Hematopoietic multipotent progenitor cell treated with erythropoietin and hydrocortisone succinate and interleukin-3 and kit ligand, for 6 days (in vitro differentiated cells): ENCODE data around the gene SPIN1.

Experiments
- DNase-seq: peaks from one replicate; pipeline ENCODE4 v3.0.0-alpha.2; 2015

The SPIN1 gene

GRCh38 chr9:88437210-88438146, 49.2 kb downstream of the SPIN1 start:
- DNase-seq, result no peak

GRCh38 chr9:88438811-88439210, 50.6 kb downstream of the SPIN1 start:
- DNase-seq, result no peak

GRCh38 chr9:88441301-88442007, 53.2 kb downstream of the SPIN1 start:
- no peak for DNase-seq

- DNase-seq, result no peak
Observed at GRCh38 chr9:88443480-88444113, 55.4 kb downstream of the SPIN1 start.

GRCh38 chr9:88446728-88447127, 58.5 kb downstream of the SPIN1 start:
- DNase-seq, result no peak

GRCh38 chr9:88447431-88447830, 59.2 kb downstream of the SPIN1 start:
- DNase-seq, result no peak

- DNase-seq, result no peak
Observed at GRCh38 chr9:88451160-88451559, 62.9 kb downstream of the SPIN1 start.

GRCh38 chr9:88458716-88459465, 70.6 kb downstream of the SPIN1 start:
- DNase-seq, result no peak

- DNase-seq, result no peak
Observed at GRCh38 chr9:88460587-88461332, 72.5 kb downstream of the SPIN1 start.

- DNase-seq, result no peak
Observed at GRCh38 chr9:88462191-88462590, 73.9 kb downstream of the SPIN1 start.

GRCh38 chr9:88464851-88465250, 76.6 kb downstream of the SPIN1 start:
- DNase-seq, result no peak

GRCh38 chr9:88468226-88468625, 80.0 kb downstream of the SPIN1 start:
- no peak for DNase-seq

- no peak for DNase-seq
Observed at GRCh38 chr9:88476491-88477271, 88.4 kb downstream of the SPIN1 start.

GRCh38 chr9:88477300-88477751, 89.1 kb downstream of the SPIN1 start:
- no peak for DNase-seq

GRCh38 chr9:88478246-88478645, 90.0 kb downstream of the SPIN1 start:
- DNase-seq, result no peak

- no peak for DNase-seq
Observed at GRCh38 chr9:88481933-88482332, 93.7 kb downstream of the SPIN1 start.

GRCh38 chr9:88488166-88488565, 99.9 kb downstream of the SPIN1 start:
- DNase-seq, result no peak

- DNase-seq, result no peak
Observed at GRCh38 chr9:88494983-88495721, 106.9 kb downstream of the SPIN1 start.

- DNase-seq, result no peak
Observed at GRCh38 chr9:88497224-88497623, 109.0 kb downstream of the SPIN1 start.

- no peak for DNase-seq
Observed at GRCh38 chr9:88498880-88499279, 110.6 kb downstream of the SPIN1 start.
